ENCODE results near the gene EML5. TPM values are rescaled to one million over a fixed set of nuclear protein-coding genes. Genes with fewer than 3 reads are reported as not detected.

EML5 gene
- polyA plus RNA-seq, 3 donors, result not detected

- Mint-ChIP-seq H3K27me3 (ENCODE audit: low read depth in 3 of 3) (no peaks in the 10 kb centered on the region), H3K27ac (no peak overlapping the region), H3K4me3 (no peak overlapping the region), H3K9me3 (peaks cover 4 to 10% (median 8%) of the 10 kb centered on the region in 7 donors), H3K36me3 (peaks cover 76 to 83% of the 10 kb centered on the region in 2 donors), H3K4me1 (no peaks in the 10 kb centered on the region)
- Histone ChIP-seq H3K9ac (ENCODE audit: insufficient read depth, low read length, poor library complexity, severe bottlenecking) (no peak overlapping the region), H4K20me1 (ENCODE audit: insufficient read depth, low read length) (no peaks in the 10 kb centered on the region), H3K79me2 (ENCODE audit: insufficient read depth, low read length) (no peaks in the 10 kb centered on the region), H2AFZ (ENCODE audit: insufficient read depth, low read depth, low read length, poor library complexity, severe bottlenecking) (no peak overlapping the region), H3K9me3 (replicated peaks in 1 of 2; ENCODE audit: control insufficient read depth in 1 of 2, insufficient read depth in 1 of 2, low read length in 2 of 2) (peaks cover 5 to 9% of the 10 kb centered on the region in 2 donors), H3K4me3 (replicated peaks in 1 of 3; ENCODE audit: low read depth in 2 of 3, low read length in 3 of 3) (no peak overlapping the region), H3K27me3 (ENCODE audit: control insufficient read depth in 2 of 2, insufficient read depth in 2 of 2, low read length in 2 of 2) (no peaks in the 10 kb centered on the region), H3K27ac (ENCODE audit: low read depth in 1 of 2, low read length in 2 of 2) (no peak overlapping the region), H3K36me3 (replicated peaks in 1 of 2; ENCODE audit: control insufficient read depth in 1 of 2, insufficient read depth in 2 of 2, low read length in 2 of 2) (peaks cover 89 to 94% of the 10 kb centered on the region in 2 donors), H3K4me2 (replicated peaks; ENCODE audit: extremely low read depth, low read length, poor library complexity, severe bottlenecking) (no peak overlapping the region), H3K4me1 (ENCODE audit: control insufficient read depth in 1 of 2, insufficient read depth in 2 of 2, low read length in 2 of 2) (no peaks in the 10 kb centered on the region)
- TF ChIP-seq, protein P1, sequence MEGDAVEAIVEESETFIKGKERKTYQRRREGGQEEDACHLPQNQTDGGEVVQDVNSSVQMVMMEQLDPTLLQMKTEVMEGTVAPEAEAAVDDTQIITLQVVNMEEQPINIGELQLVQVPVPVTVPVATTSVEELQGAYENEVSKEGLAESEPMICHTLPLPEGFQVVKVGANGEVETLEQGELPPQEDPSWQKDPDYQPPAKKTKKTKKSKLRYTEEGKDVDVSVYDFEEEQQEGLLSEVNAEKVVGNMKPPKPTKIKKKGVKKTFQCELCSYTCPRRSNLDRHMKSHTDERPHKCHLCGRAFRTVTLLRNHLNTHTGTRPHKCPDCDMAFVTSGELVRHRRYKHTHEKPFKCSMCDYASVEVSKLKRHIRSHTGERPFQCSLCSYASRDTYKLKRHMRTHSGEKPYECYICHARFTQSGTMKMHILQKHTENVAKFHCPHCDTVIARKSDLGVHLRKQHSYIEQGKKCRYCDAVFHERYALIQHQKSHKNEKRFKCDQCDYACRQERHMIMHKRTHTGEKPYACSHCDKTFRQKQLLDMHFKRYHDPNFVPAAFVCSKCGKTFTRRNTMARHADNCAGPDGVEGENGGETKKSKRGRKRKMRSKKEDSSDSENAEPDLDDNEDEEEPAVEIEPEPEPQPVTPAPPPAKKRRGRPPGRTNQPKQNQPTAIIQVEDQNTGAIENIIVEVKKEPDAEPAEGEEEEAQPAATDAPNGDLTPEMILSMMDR (IDR thresholded peaks at IDR 0.05), result no peak
- DNase-seq, result no peak
- 100% methylated on average over 3 of the region's 4 CpGs for WGBS (ENCODE audit: insufficient coverage)
- intact Hi-C loops (cut with micrococcal nuclease), result no loop called here
Observed at GRCh38 chr14:88572117-88572516, 220.6 kb downstream of the EML5 start.

GRCh38 chr14:88568196-88568595 is 224.6 kb downstream of the EML5 start:
- Mint-ChIP-seq H3K4me3 (no peak overlapping the region), H3K27me3 (ENCODE audit: low read depth in 3 of 3) (no peaks in the 10 kb centered on the region), H3K9me3 (peaks cover 4 to 11% (median 9%) of the 10 kb centered on the region in 7 donors), H3K27ac (no peak overlapping the region), H3K36me3 (peaks cover 47 to 52% of the 10 kb centered on the region in 2 donors), H3K4me1 (peaks cover 13% of the 10 kb centered on the region)
- no peak overlapping the region for H3K27ac ChIP-seq (ENCODE audit: low read depth in 1 of 2, low read length in 2 of 2)
- no peaks in the 10 kb centered on the region for H3K27me3 ChIP-seq (ENCODE audit: control insufficient read depth in 2 of 2, insufficient read depth in 2 of 2, low read length in 2 of 2)
- H2AFZ ChIP-seq (ENCODE audit: insufficient read depth, low read depth, low read length, poor library complexity, severe bottlenecking), result no peak overlapping the region
- H3K9me3 ChIP-seq (replicated peaks in 1 of 2; ENCODE audit: control insufficient read depth in 1 of 2, insufficient read depth in 1 of 2, low read length in 2 of 2), result peaks cover 5 to 9% of the 10 kb centered on the region in 2 donors
- no peak for DNase-seq
- H3K4me2 ChIP-seq (replicated peaks; ENCODE audit: extremely low read depth, low read length, poor library complexity, severe bottlenecking), result no peak overlapping the region
- intact Hi-C loops (cut with micrococcal nuclease), result no loop called here
- peaks cover 4% of the 10 kb centered on the region for H4K20me1 ChIP-seq (ENCODE audit: insufficient read depth, low read length)
- TF ChIP-seq, protein P1 (IDR thresholded peaks at IDR 0.05), result no peak
- no CpG with 5 or more reads among the region's 3 CpGs for WGBS (ENCODE audit: insufficient coverage)
- H3K4me1 ChIP-seq (ENCODE audit: control insufficient read depth in 1 of 2, insufficient read depth in 2 of 2, low read length in 2 of 2), result peaks cover 8 to 14% of the 10 kb centered on the region in 2 donors
- H3K9ac ChIP-seq (ENCODE audit: insufficient read depth, low read length, poor library complexity, severe bottlenecking), result no peak overlapping the region
- no peak overlapping the region for H3K4me3 ChIP-seq (replicated peaks in 1 of 3; ENCODE audit: low read depth in 2 of 3, low read length in 3 of 3)
- peaks cover 54 to 56% of the 10 kb centered on the region in 2 donors for H3K36me3 ChIP-seq (replicated peaks in 1 of 2; ENCODE audit: control insufficient read depth in 1 of 2, insufficient read depth in 2 of 2, low read length in 2 of 2)
- H3K79me2 ChIP-seq (ENCODE audit: insufficient read depth, low read length), result peaks cover 18% of the 10 kb centered on the region
